DND-41 (cell line): ENCODE data around the gene PRF1.
"Not testable (repeated sequence)": the region's sequence is repeated elsewhere in the genome, so short reads cannot be mapped to it uniquely, and the experiment has no call there.

Experiments
- ATAC-seq: fragments of 200-7000 bp; cut with Tn5 transposase; 3 replicates; pipeline ENCODE4 v1.9.1; 2021; ENCODE audit warnings: low read depth; ENCODE audit not compliant: insufficient read depth
- DNase-seq: peaks from one replicate; pipeline ENCODE4 v3.0.0-alpha.2; 2020
- H2AFZ ChIP-seq: 2 replicates; pipeline ENCODE4 v1.6.0; 2012; ENCODE audit warnings: low read depth, low read length
- H3K27ac ChIP-seq: 2 replicates; pipeline ENCODE4 v1.5.1; 2012; ENCODE audit warnings: low read length, inconsistent platforms
- H3K27me3 ChIP-seq: fragments of 200-600 bp; sonication (generic); 2 replicates; pipeline ENCODE4 v1.6.0; 2012; ENCODE audit warnings: low read length, mild to moderate bottlenecking, inconsistent platforms; ENCODE audit not compliant: insufficient read depth, poor library complexity
- H3K36me3 ChIP-seq: 2 replicates; pipeline ENCODE4 v1.5.1; 2012; ENCODE audit warnings: low read length, inconsistent platforms; ENCODE audit not compliant: insufficient read depth
- H3K4me1 ChIP-seq: 2 replicates; pipeline ENCODE4 v1.5.1; 2012; ENCODE audit warnings: mild to moderate bottlenecking, low read length; ENCODE audit not compliant: insufficient read depth
- H3K4me2 ChIP-seq: 2 replicates; pipeline ENCODE4 v1.6.0; 2012; ENCODE audit warnings: mild to moderate bottlenecking, moderate library complexity, low read length, inconsistent platforms; ENCODE audit not compliant: insufficient read depth
- H3K4me3 ChIP-seq, 2 experiments: fragments of 200-600 bp in 1 of 2; shearing (Covaris generic) in 1 of 2; 2 replicates each; pipeline ENCODE4 v1.5.1; 2012 to 2016; ENCODE audit warnings: inconsistent platforms in 2 of 2, low read length in 2 of 2, mild to moderate bottlenecking in 2 of 2, low read depth in 1 of 2, moderate library complexity in 1 of 2
- H3K79me2 ChIP-seq: 2 replicates; pipeline ENCODE4 v1.6.0; 2012; ENCODE audit warnings: low read length, inconsistent platforms; ENCODE audit not compliant: insufficient read depth
- H3K9ac ChIP-seq: 2 replicates; pipeline ENCODE4 v1.6.0; 2012; ENCODE audit warnings: low read depth, mild to moderate bottlenecking, inconsistent platforms, low read length, moderate library complexity
- H3K9me3 ChIP-seq: 2 replicates; pipeline ENCODE4 v1.5.1; 2012; ENCODE audit warnings: low read length, moderate library complexity, mild to moderate bottlenecking, inconsistent platforms; ENCODE audit not compliant: insufficient read depth, severe bottlenecking
- H4K20me1 ChIP-seq: 2 replicates; pipeline ENCODE4 v1.6.0; 2012; ENCODE audit warnings: low read length; ENCODE audit not compliant: insufficient read depth
- EZH2 ChIP-seq: IDR thresholded peaks from 3 replicates; pipeline ENCODE4 v1.6.1; 2012; ENCODE audit warnings: borderline replicate concordance, low read depth, mild to moderate bottlenecking, moderate library complexity, low read length, inconsistent platforms; ENCODE audit not compliant: severe bottlenecking
- TF ChIP-seq, protein P1 (sequence below): IDR thresholded peaks from 2 replicates; pipeline ENCODE4 v1.5.1; 2012; ENCODE audit warnings: borderline replicate concordance, low read length, moderate library complexity, mild to moderate bottlenecking; ENCODE audit not compliant: poor library complexity, severe bottlenecking; ENCODE audit errors: extremely low read depth

The PRF1 gene

DNA sequence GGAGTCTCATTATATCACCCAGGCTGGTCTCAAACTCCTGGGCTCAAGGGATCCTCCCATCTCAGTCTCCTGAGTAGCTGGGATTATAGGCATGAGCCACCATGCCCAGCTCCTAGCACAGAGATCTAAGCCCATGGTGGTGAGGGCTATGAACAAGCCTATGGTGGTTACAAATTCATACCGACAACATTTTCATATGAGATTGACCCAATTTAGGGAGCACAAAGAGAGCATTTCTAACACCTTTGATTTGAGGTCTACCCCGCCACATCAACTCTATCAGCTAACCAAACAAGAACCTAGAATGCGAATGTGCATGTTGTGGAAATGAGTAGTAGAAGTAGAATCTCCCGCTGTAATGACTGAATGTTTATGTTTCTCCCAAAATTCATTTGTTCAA is 14.2 kb upstream of the PRF1 start:
- no peak for ATAC-seq
- TF ChIP-seq EZH2: no peak
- TF ChIP-seq, protein P1, sequence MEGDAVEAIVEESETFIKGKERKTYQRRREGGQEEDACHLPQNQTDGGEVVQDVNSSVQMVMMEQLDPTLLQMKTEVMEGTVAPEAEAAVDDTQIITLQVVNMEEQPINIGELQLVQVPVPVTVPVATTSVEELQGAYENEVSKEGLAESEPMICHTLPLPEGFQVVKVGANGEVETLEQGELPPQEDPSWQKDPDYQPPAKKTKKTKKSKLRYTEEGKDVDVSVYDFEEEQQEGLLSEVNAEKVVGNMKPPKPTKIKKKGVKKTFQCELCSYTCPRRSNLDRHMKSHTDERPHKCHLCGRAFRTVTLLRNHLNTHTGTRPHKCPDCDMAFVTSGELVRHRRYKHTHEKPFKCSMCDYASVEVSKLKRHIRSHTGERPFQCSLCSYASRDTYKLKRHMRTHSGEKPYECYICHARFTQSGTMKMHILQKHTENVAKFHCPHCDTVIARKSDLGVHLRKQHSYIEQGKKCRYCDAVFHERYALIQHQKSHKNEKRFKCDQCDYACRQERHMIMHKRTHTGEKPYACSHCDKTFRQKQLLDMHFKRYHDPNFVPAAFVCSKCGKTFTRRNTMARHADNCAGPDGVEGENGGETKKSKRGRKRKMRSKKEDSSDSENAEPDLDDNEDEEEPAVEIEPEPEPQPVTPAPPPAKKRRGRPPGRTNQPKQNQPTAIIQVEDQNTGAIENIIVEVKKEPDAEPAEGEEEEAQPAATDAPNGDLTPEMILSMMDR: no peak
- no peak overlapping the region for H3K4me2 ChIP-seq
- no peak overlapping the region for H3K9ac ChIP-seq
- H2AFZ ChIP-seq: no peak overlapping the region
- H3K27me3 ChIP-seq: no peaks in the 10 kb centered on the region
- peaks cover 6% of the 10 kb centered on the region for H3K9me3 ChIP-seq
- no peaks in the 10 kb centered on the region for H3K36me3 ChIP-seq
- no peak for DNase-seq
- H3K4me3 ChIP-seq: no peak overlapping the region
- H3K27ac ChIP-seq: no peak overlapping the region
- H3K4me1 ChIP-seq: no peaks in the 10 kb centered on the region
- no peaks in the 10 kb centered on the region for H3K79me2 ChIP-seq
- H4K20me1 ChIP-seq: no peaks in the 10 kb centered on the region

DNA sequence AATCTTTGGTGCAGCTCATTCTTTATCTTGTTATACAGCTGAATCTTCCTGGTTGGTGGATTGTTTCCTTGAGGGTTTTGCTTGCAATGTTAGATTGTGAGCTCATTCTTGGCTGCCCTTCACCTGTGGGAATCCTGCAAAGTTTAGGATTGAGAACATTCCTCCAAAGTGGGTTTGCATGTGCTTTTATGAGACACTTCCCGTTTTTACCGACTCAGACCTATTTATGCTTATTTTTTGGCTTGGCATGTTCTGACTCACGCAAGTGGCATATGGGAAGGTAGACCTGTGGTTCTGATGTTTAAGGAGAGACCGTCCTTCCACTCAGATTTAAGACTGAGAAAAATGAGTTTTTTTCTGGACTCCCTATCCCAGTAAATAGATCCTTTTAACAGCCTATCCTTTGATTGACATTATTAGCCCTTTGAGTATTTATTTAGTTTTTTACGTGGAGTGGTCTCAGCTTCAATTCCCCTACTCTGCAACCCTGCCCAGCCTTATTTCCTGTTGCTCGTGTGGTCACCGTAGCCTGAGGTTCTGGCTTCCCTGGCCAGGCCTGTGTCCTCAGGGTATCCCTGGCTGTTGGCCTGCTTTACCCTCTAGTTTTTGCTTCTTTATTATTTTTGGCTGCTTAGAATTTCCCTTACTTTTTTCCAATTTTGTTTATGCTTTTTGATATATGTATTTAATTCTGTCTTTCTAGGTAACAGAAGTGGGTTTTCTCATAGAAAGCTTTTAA is 13.4 kb upstream of the PRF1 start:
- DNase-seq (no peak), ATAC-seq (no peak)
- no peaks in the 10 kb centered on the region for H4K20me1 ChIP-seq
- H3K79me2 ChIP-seq: no peaks in the 10 kb centered on the region
- TF ChIP-seq EZH2: no peak
- TF ChIP-seq, protein P1: no peak
- no peak overlapping the region for H2AFZ ChIP-seq
- no peak overlapping the region for H3K27ac ChIP-seq
- no peak overlapping the region for H3K4me2 ChIP-seq
- H3K4me1 ChIP-seq: no peaks in the 10 kb centered on the region
- H3K27me3 ChIP-seq: no peaks in the 10 kb centered on the region
- peaks cover 6% of the 10 kb centered on the region for H3K9me3 ChIP-seq
- no peak overlapping the region for H3K9ac ChIP-seq
- no peak overlapping the region for H3K4me3 ChIP-seq
- H3K36me3 ChIP-seq: no peaks in the 10 kb centered on the region

DNA sequence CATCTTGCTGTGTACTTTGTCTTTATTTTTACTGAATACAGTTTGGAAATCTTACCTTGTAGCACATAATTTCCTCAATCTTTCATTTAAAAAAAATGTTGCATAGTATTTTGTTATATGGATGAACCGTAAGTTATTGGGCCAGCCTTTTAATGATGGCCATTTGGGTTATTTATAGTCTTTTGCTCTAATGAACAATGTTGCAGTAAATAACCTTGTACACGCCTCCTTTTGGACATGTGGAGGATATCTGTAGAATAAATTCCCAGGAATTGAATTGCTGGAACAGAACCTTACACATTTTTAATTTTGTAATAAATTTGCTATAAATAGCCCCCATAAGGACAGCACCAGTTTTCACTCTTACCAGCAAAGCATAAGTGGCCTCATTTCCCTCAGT is 12.7 kb upstream of the PRF1 start:
- H3K79me2 ChIP-seq: no peaks in the 10 kb centered on the region
- DNase-seq: no peak
- H3K27ac ChIP-seq: no peak overlapping the region
- H2AFZ ChIP-seq: no peak overlapping the region
- no peak for ATAC-seq
- peaks cover 4% of the 10 kb centered on the region for H3K9me3 ChIP-seq
- no peaks in the 10 kb centered on the region for H3K4me1 ChIP-seq
- H3K4me2 ChIP-seq: no peak overlapping the region
- H3K4me3 ChIP-seq: no peak overlapping the region
- TF ChIP-seq EZH2: no peak
- TF ChIP-seq, protein P1: no peak
- no peak overlapping the region for H3K9ac ChIP-seq
- H4K20me1 ChIP-seq: no peaks in the 10 kb centered on the region
- no peaks in the 10 kb centered on the region for H3K27me3 ChIP-seq
- H3K36me3 ChIP-seq: no peaks in the 10 kb centered on the region

GRCh38 chr10:70614364-70614763 is 11.8 kb upstream of the PRF1 start:
- H2AFZ ChIP-seq, H3K36me3 ChIP-seq, H3K79me2 ChIP-seq, ATAC-seq, DNase-seq, H3K9me3 ChIP-seq, H3K27ac ChIP-seq, H3K4me1 ChIP-seq, H3K4me2 ChIP-seq, H3K27me3 ChIP-seq, H4K20me1 ChIP-seq, H3K9ac ChIP-seq, H3K4me3 ChIP-seq: not testable (repeated sequence)
